GM21529 (cell line): ENCODE measurements around the gene ECI1.
"Not testable (repeated sequence)": the region's sequence is repeated elsewhere in the genome, so short reads cannot be mapped to it uniquely, and the experiment has no call there.

Source experiments
- ATAC-seq: cut with Tn5 transposase; IDR thresholded peaks from one replicate; pipeline ENCODE4 v1.9.1; 2021; ENCODE audit not compliant: unreplicated experiment

ECI1 gene

DNA sequence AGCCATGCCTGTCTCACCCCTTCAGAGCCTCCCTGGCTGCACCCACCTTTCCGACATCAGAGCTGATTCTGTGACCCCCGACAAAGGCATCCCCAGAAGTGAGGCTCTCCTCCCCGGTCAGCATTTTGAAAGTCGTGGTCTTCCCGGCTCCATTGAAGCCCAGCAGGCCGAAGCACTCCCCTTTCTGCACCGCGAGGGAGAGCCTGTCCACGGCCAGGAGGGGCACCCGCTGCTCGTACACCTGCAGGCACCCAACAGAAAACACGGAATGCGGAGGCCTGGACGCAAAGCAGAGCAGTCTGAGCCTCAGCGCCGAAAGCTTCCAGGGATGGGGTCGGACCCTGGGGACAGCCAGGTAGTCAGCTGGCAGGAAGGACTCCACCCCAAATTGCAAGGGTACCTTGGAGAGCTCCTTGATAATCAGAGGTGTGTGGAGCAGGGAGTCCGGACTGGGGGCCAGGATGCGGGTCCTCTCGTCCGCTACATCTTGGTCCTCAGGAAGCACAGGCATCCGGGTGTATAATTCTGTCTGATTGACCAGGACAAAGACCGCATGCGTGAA is 29.7 kb upstream of the ECI1 start:
- no peak for ATAC-seq

DNA sequence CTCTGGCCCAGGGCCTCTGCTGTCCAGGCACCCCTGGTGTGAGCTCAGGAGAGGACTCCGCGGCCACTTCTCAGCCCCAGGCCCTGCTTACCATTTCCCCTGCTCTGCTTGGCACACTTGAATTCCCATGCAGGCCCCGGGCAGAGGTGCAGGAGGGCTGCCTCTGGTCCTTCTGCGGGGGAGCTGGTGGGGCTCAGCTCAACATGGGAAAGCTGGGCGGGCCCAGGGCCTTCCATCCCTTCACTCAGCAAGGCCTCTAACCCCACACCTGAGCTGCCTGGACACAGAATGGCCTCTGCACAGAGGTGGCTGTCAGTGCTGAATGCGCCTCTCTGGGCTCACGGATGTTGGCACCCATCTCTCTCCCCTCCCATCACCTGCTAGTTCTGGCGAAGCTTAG is 29.1 kb upstream of the ECI1 start:
- ATAC-seq = no peak

DNA sequence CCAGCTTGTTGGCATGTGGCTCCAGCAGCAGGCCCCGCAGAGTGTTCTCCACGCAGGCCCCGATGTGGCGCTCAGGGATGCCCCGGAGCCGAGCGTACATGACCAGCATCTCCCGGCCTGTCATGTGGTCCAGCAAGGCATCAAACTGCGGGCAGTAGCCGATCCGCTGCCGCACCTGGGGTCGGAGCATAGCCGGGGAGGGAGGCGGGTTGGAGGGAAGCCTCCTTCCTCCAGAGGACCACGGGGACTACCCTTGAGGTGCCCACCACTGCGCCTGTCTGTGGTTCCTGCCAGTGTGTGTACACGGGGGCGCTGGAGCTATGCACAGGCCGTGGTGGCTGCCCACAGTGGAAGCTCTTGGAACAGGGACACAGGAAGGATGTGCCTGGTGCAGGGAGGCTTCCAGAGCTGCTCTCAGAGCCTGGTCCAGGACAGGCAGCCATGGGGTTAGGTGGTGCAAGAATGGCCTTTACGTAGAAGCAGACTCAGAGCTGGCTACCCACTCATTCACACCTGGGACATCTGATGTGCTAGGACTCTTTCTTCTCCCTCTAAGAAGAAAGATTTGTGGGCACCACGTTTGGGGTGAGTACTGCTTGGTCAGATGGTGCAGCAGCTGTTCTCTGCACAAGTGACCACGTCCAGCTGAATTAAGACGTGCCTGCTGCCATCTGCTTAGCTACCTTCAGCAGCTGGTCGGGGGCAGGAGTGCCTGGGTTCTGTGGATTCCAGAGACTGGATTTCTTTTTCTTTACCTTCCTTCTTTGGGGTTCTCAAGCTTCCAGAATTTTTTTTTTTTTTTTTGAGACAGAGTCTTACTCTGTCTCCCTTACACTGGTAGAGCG is 27.8 kb upstream of the ECI1 start:
- ATAC-seq = no peak

DNA sequence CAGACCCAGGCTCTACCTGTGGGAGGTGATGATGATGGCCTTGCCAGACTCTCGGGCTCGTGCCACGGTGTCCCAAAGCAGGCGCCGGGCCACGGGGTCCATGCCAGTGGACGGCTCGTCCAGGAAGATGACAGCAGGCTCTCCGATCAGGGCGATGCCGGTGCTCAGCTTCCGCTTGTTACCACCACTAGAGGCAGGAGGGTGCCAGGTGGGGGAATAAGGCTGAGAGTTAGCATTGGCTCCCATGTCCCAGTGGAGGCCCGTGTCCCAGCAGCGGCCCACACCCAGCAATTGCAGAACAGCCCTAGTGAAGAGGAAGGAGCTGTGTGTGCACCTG is 26.9 kb upstream of the ECI1 start:
- ATAC-seq = no peak

DNA sequence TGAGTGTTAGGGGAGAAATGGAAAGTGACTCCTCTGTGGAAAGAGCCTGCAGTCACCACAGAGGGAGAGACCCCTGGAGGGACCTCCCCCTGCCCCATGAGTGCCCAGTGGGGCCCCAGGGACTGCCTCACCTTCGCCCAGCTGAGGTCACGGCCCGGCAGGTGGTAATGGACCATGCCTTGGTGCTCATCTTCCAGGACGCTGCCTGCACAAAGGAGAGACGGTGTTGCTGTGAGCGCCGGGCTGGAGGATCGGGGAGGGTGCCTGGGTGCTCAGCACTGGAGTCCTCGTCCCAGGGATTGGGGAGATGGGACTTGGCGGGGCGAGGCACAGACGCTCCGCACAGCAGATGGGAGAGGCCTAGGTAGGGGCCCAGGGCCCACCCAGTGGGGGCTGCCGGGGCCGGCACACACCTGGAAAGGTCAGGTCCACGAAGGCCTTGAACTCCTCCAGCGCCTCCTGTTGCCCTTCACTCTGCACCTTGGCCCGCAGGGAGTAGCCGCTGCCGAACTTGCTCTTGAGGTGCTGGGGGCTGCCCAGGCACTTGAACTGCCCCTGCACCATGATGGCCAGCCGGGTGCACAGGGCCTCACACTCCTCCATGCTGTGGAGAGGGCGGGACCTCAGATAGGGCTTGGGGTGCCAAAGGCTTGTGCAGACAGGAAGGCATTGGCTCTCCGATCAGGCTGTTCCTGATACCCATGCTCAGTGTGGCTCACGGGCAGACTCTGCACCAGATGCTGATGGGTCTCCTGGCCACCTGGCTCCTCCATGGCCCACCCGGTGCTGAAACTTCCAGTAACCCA is 26.3 kb upstream of the ECI1 start:
- no peak for ATAC-seq

DNA sequence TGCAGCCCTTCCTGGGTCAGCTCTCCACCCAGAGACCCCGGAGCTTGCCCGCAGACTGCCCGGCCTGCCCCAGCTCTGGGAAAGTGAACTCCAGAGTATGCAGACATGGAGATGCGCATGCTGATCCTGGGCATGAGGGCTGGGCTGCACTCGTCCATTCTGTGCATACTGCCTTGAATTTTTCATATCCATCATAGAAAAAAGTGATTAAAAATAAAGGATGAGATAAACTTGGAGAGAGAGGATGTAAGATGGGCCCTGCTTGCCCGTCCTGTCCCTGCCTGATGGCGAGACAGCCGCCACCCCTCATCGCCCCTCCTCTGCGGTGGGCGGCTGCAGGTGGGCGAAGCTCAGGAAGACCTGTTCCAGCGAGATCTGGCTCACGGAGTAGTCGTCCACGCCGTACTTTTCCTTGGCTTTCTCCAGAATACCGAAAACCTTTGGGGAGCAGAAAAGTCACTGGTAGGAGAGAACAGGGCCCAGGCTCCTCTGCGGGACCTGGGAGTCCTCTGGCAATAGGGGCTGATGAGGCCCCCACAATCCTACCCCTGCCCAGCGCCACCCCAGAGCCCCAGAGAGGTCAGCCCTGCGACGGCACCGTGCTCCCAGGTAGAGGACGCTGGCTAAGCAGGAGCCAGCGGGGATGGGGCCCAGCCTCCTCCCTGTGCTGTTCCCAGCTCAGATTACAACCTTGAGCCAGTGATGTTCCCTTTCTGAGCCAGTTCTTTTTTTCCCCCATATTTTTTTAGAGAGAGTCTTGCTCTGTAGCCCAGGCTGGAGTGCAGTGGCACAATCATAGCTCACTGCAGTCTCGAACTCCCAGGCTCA is 25.2 kb upstream of the ECI1 start:
- no peak for ATAC-seq

DNA sequence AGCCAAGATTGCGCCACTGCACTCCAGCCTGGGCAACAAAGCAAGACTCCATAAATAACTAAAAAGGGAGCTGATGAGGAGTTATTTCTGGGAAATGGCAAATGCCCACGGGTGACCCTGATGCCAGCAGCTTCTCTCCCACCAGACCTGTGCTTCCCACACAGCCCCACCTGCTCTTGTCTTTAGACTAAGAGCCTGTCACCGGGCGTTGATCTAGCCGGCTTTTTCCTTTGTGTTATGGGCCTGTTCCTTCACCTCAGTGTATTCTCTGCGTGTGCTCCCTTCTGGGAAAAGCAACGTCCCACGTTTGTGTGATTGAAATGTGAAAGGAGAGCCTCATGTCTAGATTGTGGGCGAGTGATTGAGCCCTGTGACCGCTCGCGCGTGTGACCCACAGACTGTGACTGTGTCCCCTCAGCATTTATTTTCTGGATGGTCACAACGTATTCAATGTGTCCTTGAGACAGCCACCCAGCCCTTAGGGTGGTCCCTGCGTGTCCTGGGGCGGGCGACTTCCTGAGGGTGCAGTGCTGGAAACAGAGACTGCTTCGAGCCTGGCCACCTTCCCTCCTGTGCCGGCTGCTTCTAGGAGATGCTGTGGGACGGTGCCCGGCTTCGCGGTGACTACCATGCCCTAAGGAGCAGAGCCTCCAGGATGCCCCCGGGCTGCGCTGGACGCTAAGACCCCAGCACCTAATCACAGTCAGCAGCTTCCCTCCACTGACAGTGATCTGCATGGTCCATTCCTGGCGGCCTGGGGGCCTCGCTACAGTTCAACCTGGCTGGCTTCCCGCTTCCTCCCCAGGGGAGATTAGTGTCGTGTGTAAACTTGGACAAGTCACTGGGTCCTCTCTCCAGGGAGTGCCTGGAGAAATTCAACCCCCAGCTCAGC is 24.3 kb upstream of the ECI1 start:
- ATAC-seq = no peak

DNA sequence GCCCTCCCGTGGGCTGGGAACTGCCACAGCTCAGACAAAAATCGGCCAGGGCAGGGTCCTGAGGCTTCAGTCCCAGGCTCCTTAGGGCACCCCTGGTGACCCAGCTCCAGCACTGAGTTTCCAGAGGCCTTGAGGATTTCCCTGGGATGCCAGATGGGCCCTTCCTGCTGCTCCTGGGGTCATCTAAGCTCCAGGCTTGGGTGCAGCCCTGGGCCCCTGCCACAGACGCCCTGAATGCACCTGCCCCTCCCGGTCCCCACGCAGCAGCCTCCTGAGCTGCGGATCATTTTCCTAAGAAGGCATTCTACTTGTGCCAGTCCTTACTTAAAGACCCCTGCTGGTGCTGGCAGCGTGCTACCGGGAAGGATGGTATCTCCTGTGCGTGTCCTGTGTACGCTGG is 22.5 kb upstream of the ECI1 start:
- no peak for ATAC-seq

DNA sequence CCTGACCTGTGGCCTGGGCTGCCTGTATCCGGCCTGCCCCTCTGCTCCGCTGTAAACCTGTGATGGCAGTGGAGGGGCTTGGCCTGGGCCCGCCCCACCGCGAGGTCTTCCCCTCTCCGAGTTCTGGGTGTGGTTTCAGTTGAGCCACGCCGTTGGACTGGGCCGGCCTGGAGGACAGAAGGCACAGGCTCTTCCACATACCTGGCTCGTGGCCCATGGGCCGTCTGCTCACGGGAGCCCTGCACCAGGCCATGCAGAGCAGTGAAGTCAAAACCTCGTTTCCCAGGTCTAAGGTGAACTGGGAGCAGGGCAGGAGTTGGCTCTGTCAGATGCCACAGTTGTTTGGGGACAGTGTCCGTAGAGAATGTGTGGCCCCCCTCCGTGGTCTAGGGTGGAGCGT is 22.1 kb upstream of the ECI1 start:
- no peak for ATAC-seq

DNA sequence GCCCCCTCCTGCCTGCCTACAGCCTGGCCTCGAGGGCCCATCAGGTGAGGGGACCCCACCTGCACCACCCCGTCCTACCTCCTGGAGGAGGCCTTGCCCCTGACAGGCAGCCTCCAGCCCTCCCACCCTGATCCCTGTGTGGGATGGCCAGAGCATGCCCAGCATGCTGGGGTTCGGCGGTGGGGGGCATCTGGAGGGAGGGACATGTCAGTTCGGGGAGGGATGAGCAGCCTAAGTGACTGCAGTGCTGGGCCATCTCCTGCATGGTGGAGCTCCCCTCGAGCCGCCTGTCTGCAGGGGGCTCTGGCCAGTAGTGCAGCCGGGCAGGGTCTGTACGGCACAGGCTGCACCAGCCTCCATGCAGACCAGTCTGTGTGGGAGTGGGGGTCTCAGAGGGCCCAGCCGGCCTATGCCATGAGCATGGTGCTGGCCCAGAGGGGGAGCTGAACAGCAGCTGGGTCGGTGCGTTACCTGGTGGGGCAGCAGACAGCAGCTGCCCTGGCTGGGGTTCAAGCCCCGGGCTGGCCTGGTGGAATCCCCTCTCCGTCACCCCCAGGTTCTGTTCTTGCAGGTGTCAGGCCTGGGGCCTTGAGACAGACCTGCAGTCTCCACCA is 20.6 kb upstream of the ECI1 start:
- ATAC-seq = no peak

DNA sequence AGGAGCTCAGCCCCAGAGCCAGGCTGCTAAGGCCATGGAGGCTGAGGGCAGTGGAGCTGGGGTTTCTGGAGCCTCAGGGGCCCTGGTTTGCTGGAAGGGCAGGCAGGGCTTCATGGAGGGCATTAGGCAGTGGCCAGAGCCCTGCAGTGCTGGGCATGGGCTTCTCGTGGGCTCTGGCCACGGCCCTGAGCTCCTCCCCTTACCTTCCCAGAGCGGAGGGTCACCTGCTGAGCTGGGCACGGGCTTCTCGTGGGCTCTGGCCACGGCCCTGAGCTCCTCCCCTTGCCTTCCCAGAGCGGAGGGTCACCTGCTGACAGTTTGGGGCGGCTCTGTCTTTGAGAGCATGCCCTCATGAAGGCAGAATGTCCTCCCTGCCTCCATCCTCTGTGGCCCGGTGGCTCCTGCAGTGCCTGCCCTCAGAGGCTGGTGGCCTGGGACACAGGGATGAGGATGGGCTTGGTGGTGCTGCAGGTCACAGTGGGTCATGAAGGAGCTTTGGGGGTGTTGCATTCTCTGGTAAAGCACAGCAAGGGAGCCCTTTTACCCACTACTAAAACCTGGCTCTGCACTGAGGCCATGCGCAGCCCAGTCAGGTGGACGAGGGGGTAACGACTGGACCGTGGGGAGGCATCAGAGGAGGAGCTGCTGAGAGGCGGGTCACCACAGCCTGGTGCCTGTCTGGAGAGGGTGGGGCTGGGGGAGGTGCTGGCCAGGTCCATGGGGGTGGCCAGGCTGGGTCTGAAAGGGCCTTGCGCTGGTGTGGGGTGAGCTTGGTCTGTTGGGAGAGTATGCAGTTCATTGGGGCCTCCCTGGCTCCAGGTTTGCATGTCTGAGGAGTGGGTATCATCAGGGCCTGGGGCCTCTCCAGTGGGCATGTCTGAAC is 19.4 kb upstream of the ECI1 start:
- ATAC-seq = no peak

DNA sequence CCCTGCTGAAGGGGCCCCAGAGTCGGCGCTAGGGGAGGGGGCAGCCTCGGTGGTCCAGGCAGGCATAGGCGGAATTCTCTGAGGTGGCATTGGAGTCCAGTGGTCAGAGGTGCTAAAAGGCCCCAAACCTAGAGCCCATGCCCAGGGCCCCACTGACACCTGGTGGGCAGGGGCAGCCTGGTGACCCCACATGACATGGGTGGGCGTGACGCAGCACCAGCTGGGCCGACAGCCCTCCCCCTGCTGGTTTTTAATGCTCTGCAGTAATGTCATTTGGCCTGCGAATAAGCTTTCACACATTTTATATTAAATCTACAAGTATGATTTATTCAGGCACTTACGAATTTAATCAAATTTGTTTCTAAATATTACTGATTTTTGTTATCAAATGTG is 18.7 kb upstream of the ECI1 start:
- ATAC-seq = no peak

DNA sequence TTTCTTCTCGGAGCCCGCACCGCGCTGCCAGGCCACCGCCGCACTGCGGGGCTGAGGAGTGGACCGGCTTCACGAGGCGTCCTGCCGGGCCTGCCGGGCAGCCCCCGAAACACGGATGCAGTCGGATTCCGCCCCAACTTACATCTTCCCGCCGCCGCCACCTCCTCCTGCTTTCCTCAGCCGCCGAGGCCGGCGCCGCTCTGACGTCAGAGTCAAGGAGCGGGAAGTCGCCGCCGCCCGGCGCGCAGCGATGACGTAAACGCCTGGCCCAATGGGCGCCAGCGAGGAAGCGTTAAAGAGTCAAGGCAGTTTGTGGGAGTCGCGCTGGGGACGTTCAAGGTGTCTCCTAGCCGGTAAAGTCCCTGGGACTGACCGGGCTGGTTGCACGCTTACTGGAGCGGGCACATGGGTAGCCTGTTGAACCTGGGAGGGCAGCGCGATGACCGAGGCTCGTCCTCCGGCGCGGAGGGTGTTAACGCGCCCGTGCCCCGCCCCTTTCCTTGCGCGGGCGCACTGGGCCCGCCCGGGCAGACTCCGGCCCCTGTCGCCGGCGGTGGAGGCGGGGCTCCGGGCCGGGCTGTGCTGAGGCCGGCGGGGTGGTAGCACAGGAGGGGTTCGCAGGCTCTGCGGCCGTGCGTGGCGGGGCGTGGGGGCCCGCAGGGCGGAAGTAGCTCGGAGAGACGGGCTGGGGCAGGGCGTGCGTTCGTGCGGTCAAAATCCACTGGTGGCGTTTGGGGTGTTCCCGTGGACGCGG is 16.7 kb upstream of the ECI1 start, which contains the start of gene RNPS1:
Gene RNPS1 (minus strand): TSS at position 214 of the 754 bp plus-strand sequence. CDS start 3,483 bp downstream, outside the sequence.
- peak; percentile 79 for ATAC-seq

DNA sequence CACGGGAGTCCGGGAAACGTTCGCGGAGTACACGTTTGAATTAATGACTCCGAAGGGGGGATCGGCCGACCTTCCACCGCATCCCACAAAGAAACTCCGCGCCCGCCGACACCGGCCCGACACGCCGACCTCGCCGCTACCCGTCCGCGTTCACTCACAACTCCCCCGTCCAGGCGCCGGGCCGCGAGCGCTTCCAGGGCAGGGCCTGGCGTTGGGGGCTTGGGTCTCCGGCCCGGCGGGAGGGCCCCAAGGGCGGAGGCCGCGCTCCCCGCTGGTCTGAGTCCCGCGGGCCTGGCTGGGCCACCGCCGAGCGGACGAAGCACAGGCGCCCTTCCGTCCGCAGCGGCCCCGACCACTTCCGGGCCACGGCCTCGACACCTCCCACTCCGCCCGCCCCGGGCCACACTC is 16.1 kb upstream of the ECI1 start:
- ATAC-seq = peak; percentile 51

DNA sequence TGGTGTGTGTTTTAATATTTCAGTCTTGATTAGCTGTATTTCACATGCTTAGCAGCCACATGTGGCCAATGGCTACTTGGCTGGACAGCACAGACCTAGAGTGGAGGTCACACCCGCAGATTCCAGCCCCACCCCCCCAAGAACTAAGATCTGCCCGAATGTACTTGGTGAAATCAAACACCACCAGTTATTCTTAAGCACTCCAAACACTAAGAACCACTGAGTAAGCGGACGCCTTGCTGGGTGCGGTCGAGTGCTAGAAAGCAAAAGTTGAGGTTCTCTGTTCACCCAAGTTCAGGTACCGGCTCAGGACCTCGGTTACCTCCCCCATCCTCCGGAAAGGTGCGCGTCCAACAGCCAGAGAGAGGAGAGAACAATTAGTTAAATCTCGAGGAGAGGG is 15.5 kb upstream of the ECI1 start:
- ATAC-seq = not testable (repeated sequence)

DNA sequence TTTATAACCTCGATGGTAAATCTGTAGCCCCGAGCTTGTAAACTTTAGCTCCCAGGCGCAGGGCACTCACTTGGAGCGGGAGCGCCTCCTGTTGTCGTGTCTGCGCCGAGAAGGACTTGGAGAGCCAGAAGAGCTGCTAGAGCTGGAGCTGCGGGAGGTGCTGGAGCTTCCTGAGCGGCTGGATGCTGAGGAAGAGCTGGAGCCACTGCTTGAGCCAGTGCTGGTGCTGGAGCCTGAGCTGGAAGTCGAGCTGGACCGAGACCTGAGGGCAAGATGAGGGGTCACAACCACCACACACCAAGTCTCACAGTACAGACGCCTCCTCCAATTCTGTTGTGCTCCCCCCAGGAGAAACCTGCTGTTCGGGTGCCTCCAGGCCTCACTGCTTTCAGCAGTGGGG is 11.6 kb upstream of the ECI1 start:
- not testable (repeated sequence) for ATAC-seq

DNA sequence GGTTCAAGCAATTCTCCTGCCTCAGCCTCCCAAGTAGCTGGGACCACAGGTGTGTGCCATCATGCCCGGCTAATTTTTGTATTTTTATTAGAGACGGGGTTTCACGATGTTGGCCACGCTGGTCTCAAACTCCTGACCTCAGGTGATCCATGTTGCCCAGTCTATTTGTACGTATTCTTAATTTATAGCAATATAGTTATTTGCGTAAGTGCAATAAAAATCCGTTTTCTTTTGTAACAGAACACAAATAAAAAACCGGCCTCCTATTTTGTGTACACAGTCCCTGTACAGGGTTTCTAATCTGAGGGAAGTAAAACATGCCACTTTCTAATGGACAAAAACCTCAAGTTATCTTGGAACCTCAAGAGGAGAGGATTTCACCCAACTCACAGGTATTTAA is 8.9 kb upstream of the ECI1 start:
- ATAC-seq = no peak

DNA sequence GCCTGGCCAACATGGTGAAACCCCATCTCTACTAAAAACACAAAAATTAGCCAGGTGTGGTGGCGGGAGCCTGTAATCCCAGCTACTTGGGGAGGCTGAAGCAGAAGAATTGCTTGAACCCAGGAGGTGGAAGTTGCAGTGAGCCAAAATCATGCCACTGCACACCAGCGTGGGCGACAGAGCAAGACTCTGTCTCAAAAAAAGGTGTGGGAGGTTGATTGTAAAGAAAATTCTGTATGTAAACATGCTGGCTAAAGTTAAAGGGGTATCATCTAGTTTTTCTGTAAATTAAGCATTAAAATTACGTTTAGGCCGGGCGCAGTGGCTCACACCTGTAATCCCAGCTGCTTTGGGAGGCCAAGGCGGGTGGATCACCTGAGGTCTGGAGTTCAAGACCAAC is 7.1 kb upstream of the ECI1 start:
- ATAC-seq = not testable (repeated sequence)
